HG03457 (cell line): Measurements from ENCODE around the gene CEMIP2.
"Not testable (repeated sequence)": the region's sequence is repeated elsewhere in the genome, so short reads cannot be mapped to it uniquely, and the experiment has no call there.

Experiments
- ATAC-seq: cut with Tn5 transposase; IDR thresholded peaks from one replicate; pipeline ENCODE4 v1.9.1; 2021; ENCODE audit warnings: moderate number of reproducible peaks; ENCODE audit not compliant: unreplicated experiment

Gene CEMIP2

DNA sequence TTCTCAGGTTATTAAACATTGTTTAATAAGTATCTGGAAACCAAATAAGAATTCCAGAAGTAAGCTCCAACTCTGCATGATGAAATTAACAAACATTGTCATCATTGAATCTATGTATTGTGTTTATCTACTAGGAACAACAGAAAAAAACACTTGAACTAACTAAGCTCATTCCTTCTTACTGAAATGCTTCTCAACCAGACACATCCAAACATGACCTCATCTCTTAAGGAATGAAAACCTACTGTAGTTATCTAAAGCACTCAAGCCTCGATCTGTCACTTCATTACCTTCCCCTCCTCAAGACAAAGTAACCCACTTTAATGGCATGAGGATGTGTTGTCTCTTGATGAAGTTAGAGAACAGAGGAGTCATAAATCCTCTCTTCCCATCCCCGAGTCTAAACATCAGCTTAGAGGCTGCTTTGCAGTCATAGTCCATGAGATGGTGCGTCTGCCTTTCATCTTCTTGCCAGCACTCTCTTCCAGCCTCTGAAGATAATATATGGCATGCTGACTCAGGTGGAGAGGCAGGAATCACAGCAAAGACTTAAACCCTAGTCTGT is 86.5 kb downstream of the CEMIP2 start:
- ATAC-seq: no peak

- ATAC-seq: no peak
Observed at GRCh38 chr9:71681104-71681707, 87.1 kb downstream of the CEMIP2 start.

DNA sequence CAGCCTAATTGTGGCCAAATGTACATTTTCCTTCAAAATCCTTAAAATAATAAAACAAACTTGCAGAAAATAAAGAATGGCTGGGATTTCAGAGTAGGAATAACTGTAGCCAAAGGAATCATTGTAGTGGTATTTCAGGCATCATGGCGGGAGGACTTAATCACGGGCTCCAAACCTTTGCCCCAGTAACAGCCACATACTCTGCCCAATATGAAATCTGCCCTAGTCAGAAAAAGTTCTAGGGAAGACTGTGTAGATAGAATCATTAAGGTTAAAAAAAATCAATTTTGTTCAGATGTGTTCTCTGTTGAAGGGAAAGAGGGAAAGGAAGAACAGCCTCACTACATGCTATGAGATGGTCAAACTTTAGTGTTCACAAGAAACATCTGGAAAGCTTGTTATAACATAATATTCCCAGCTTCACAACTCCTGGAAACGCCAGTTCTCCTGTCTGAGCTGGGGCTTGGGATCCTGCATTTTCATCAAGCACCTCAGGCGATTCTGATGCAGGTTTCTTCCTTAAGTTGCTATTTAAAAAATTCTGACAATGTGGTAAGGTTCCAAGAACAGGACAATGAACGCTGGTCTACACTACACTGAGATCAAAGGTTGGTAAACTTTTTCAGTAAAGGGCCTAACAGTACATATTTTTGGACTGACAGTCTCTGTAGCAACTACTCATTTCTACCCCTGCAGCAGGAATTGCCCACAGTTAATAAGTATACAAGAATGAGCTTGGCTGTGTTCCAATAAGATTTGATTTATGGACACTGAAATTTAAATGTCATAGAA is 87.9 kb downstream of the CEMIP2 start:
- no peak for ATAC-seq

DNA sequence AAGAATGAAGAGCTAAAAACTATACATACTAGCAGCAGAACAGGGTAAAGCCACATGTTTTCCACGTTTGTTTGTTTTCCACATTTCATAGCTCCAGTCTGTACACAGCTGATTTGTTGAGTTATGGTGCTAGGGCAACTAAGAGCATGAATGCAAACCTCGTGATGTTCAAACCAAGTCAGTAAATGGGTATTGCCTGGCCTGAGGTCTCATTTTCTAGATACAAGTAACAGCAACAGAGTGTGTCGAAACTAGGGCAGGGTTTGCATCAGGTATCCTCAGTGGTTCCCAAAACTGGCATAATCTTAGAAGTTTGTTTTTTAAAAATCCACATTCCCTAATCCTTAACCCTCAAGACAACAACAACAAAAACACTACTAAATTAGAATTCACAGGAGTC is 89.3 kb downstream of the CEMIP2 start:
- ATAC-seq: no peak

- no peak for ATAC-seq
Observed at GRCh38 chr9:71677209-71677608, 91.1 kb downstream of the CEMIP2 start.

DNA sequence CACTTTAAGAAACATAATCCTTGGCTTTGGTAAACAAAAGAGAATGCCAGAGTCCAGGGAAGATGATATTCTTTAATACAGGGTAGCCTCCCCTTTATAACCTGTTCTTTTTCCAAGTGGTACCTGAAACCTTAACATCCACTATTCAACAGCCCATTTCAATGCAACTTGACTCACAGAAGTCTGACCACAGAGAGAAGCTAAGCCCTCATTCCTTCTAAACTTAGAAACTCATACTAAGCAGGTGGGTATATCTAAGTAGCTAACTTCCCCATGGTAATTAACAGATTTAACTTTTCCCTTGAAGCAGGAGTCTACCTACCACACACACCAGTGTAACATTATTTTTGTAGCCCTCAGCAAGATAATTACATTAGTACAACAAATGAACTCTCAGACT is 91.9 kb downstream of the CEMIP2 start:
- ATAC-seq: no peak

- no peak for ATAC-seq
Observed at GRCh38 chr9:71675857-71676165, 92.5 kb downstream of the CEMIP2 start.

- no peak for ATAC-seq
Observed at GRCh38 chr9:71675105-71675856, 93.0 kb downstream of the CEMIP2 start.

GRCh38 chr9:71672573-71672972 is 95.7 kb downstream of the CEMIP2 start:
- no peak for ATAC-seq

- ATAC-seq: no peak
Observed at GRCh38 chr9:71671289-71671688, 97.0 kb downstream of the CEMIP2 start.

DNA sequence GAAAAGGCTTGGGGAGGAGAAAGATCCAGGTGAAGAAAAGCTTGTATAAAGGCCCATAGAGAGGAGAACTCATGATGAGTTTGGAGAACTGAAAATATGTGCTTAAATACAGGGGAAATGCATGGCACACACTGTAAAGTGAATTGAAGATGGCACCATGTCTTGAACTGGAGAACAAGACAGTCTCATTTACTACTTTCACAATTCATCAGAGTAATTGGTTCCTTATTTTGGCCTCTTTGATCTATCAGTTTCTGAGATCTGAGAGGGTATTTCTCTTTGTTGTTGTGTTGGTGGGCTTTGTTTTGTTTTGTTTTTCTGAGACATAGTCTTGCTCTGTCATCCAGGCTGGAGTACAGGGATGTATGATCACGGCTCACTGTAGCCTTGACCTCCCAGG is 98.2 kb downstream of the CEMIP2 start:
- ATAC-seq: no peak

DNA sequence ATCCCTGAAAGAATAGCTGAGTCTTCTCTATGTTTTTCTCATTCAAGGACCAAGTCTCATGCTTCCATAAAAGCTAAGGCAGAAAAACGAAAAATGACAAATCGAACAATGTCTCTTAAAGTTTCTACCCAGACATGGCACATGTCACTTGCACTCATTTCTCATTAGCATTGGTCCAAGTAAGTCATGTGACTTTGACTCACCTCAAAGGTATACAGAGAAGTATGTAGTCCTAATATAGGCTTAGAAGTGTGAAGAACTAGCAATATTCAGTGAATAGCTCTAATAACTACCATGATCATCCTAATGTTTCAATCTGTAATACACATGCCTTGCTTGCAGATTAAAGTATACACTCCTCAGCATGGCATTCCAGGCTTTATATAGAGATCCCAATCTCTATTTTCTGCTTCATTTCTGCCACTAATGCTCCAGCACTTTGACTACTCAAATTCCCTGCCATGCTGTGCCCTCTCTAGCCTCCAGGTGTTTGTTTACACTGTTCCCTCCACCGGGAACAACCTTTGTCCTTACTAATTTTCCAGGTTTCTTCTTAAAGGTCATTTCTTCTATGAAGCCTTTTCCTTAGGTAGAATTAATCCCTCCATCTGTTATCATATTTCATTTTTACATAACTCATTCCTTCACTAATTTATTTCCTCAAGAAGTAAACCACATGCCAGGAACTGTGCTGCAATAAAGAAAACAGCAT is 98.9 kb downstream of the CEMIP2 start:
- ATAC-seq: no peak

- ATAC-seq: no peak
Observed at GRCh38 chr9:71668717-71669116, 99.6 kb downstream of the CEMIP2 start.

GRCh38 chr9:71665247-71665646 is 103.1 kb downstream of the CEMIP2 start:
- ATAC-seq: no peak

DNA sequence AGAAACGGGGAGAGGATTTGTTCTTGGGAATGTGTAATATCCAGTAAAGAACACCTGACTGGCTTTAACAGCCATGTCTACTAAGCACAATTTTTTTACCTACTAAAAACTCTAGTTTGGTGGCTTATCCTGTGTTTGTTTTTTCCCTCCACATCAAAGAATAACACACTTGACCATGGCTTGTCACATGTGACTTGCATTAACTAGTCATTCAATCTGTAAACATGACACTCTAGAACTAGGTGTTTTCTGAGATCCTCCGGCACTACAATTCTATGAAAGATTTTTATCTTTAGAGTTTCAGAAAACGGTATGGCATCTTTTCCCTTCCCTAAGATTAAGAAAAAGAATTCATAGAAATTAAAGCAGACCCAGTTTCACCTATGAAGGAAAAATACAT is 103.7 kb downstream of the CEMIP2 start:
- no peak for ATAC-seq

DNA sequence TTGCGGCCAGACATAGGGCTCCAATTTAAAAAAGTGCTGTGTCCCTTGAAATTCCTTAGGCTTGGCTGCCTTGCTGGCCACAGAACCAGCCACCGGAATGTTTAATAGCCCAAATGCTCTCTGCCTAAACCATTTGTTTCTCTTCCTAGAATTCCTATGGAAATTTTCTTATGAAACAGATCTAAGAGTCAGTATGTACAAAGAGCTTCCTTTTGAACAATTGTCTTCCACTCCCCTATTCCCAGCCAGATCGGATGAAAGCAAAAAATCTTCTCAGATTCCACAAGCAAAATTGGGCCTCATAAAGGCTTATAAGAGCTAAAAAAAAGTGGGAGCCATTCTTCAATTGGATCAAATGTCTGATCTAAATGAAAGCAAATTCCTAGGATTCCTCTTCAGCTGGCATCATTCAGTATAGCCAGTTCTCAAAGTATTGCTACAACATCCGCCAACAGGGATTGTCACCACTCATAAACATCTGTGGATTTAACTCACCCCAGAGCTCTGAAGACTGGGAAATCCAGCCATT is 104.3 kb downstream of the CEMIP2 start:
- ATAC-seq: no peak

- no peak for ATAC-seq
Observed at GRCh38 chr9:71663216-71663615, 105.1 kb downstream of the CEMIP2 start.

DNA sequence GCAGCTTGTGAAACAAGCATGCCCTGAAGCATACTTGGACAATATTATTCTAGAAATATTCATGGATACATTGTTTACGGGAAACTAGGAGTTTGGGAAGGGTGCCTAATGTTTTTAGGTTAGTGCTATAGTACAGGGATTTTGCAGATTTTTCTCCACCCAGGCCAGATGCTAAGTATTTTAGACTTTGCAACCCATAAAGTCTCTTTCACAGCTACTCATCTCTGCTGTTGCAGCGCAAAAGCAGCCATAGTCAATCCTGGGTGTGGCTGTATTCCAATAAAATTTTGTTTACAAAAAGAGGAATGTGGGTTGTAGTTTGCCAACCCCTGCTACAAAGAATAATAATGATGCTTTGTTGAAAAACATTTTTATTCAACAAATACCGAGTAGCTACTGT is 106.2 kb downstream of the CEMIP2 start:
- ATAC-seq: no peak

DNA sequence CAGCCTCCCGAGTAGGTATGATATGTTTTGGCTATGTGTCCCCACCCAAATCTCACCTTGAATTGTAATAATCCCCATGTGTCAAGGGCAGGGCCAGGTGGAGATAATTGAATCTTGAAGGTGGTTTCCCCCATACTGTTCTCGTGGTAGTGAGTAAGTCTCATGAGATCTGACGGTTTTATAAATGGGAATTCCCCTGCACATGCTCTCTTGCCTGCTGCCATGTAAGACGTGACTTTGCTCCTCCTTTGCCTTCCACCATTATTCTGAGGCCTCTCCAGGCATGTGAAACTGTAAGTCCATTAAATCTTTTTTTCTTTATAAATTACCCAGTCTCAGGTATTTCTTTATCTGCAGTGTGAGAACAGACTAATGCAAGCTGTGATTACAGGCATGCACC is 111.0 kb downstream of the CEMIP2 start:
- ATAC-seq: not testable (repeated sequence)

DNA sequence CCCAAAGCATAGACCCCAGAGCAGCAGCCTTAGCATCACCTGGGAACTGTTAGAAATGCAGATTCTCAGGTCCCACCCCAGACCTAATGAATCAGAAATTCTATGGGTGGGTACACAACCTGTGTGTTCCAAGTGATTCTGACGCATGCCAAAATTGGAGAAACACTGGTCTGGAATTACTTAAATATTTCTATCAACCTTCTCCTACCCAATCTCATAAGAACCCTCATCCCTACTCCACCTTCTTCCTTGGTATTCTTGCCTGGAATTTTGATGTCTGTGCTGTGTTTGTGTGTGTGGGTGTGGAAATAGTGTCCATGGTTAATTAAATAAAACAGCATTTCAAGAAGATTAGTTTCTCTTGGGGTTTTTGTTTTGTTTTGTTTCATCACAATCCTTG is 111.8 kb downstream of the CEMIP2 start:
- ATAC-seq: no peak

DNA sequence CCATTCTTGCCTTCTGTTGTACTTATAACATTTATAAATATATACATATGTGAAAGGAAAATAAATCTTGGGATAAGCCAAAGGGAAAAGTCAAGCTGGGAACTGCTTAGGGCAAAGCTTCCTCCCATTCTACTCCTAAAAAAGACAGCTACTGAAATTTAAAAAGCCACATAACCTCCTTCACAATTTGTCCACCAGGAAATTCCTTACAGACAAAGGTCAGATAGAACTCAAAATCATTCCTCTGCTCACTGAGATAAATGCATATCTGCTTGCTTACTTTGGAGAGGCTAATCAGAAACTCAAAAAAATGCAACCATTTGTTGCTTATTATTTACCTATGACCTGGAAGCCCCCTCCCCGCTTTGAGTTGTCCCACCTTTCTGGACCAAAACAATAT is 112.5 kb downstream of the CEMIP2 start:
- no peak for ATAC-seq
